Liver (tissue), 3 donors: ENCODE measurements around the gene ST6GALNAC3.

Source experiments
- FOXA1 ChIP-seq: IDR thresholded peaks from 2 replicates; pipeline ENCODE4 v1.6.1; 2016; ENCODE audit warnings: antibody characterized with exemption
- GABPA ChIP-seq, 2 donors: IDR thresholded peaks in 1 of 2; conservative IDR thresholded peaks in 1 of 2; 2 replicates each; pipeline ENCODE4 v1.6.1; 2016; ENCODE audit warnings: antibody characterized with exemption in 2 of 2, mild to moderate bottlenecking in 1 of 2, moderate library complexity in 1 of 2
- HNF4A ChIP-seq, 2 donors: conservative IDR thresholded peaks; 2 replicates each; pipeline ENCODE4 v1.6.1; 2016; ENCODE audit warnings: antibody characterized with exemption in 2 of 2, mild to moderate bottlenecking in 2 of 2
- JUND ChIP-seq, 2 donors: IDR thresholded peaks; 2 replicates each; pipeline ENCODE4 v1.6.1; 2016; ENCODE audit warnings: antibody characterized with exemption in 2 of 2
- RAD21 ChIP-seq, 2 donors: IDR thresholded peaks; 2 replicates each; pipeline ENCODE4 v1.6.1; 2016; ENCODE audit warnings: antibody characterized with exemption in 2 of 2, mild to moderate bottlenecking in 2 of 2
- RXRA ChIP-seq, 2 donors: IDR thresholded peaks; 2 replicates each; pipeline ENCODE4 v1.6.1; 2017 to 2018; ENCODE audit warnings: antibody characterized with exemption in 2 of 2, mild to moderate bottlenecking in 1 of 2
- TF ChIP-seq, protein P1 (sequence below): fragments of 150-350 bp; IDR thresholded peaks from 2 replicates; pipeline ENCODE4 v1.5.1; 2017; ENCODE audit warnings: improper control_type of control experiment, low read depth, low read length; ENCODE audit not compliant: missing input control
- TF ChIP-seq, protein P2 (sequence below): IDR thresholded peaks from 2 replicates; pipeline ENCODE4 v1.6.1; 2016; ENCODE audit warnings: antibody characterized with exemption
- TF ChIP-seq, protein P3 (sequence below): IDR thresholded peaks from 2 replicates; pipeline ENCODE4 v1.6.1; 2016; ENCODE audit warnings: antibody characterized with exemption, mild to moderate bottlenecking
- donor health status: healthy.
- donor health status: healthy.

DNA sequence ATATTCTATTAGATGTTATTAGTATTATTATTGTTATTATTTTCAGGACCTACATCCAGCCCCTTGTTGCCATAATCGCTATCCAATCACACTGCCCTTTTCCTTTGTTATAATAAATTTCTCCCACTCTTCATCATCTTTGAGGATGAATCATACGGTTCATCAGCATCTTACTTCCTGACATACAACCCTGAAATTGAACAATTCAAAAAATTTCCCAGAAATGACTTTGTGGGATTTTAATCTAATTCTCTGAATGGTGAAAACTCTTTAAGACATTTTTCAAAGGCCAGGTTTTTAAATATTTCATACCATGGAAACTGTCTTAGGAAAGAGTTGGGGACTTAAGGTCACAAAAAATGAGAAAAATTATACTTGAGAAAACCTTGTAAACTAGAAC lies 353.5 kb downstream of the ST6GALNAC3 start:
- TF ChIP-seq, protein P1, sequence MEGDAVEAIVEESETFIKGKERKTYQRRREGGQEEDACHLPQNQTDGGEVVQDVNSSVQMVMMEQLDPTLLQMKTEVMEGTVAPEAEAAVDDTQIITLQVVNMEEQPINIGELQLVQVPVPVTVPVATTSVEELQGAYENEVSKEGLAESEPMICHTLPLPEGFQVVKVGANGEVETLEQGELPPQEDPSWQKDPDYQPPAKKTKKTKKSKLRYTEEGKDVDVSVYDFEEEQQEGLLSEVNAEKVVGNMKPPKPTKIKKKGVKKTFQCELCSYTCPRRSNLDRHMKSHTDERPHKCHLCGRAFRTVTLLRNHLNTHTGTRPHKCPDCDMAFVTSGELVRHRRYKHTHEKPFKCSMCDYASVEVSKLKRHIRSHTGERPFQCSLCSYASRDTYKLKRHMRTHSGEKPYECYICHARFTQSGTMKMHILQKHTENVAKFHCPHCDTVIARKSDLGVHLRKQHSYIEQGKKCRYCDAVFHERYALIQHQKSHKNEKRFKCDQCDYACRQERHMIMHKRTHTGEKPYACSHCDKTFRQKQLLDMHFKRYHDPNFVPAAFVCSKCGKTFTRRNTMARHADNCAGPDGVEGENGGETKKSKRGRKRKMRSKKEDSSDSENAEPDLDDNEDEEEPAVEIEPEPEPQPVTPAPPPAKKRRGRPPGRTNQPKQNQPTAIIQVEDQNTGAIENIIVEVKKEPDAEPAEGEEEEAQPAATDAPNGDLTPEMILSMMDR, result no peak
- TF ChIP-seq RAD21 (IDR thresholded peaks at IDR 0.05) (no peak), FOXA1 (no peak), JUND (IDR thresholded peaks at IDR 0.05) (no peak), GABPA (IDR thresholded peaks at IDR 0.05 in 1 of 2, conservative IDR thresholded peaks at IDR 0.05 in 1 of 2) (no peak), HNF4A (conservative IDR thresholded peaks at IDR 0.05) (no peak), RXRA (IDR thresholded peaks at IDR 0.05) (no peak)
- TF ChIP-seq, protein P2, sequence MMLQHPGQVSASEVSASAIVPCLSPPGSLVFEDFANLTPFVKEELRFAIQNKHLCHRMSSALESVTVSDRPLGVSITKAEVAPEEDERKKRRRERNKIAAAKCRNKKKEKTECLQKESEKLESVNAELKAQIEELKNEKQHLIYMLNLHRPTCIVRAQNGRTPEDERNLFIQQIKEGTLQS, result no peak
- TF ChIP-seq, protein P3, sequence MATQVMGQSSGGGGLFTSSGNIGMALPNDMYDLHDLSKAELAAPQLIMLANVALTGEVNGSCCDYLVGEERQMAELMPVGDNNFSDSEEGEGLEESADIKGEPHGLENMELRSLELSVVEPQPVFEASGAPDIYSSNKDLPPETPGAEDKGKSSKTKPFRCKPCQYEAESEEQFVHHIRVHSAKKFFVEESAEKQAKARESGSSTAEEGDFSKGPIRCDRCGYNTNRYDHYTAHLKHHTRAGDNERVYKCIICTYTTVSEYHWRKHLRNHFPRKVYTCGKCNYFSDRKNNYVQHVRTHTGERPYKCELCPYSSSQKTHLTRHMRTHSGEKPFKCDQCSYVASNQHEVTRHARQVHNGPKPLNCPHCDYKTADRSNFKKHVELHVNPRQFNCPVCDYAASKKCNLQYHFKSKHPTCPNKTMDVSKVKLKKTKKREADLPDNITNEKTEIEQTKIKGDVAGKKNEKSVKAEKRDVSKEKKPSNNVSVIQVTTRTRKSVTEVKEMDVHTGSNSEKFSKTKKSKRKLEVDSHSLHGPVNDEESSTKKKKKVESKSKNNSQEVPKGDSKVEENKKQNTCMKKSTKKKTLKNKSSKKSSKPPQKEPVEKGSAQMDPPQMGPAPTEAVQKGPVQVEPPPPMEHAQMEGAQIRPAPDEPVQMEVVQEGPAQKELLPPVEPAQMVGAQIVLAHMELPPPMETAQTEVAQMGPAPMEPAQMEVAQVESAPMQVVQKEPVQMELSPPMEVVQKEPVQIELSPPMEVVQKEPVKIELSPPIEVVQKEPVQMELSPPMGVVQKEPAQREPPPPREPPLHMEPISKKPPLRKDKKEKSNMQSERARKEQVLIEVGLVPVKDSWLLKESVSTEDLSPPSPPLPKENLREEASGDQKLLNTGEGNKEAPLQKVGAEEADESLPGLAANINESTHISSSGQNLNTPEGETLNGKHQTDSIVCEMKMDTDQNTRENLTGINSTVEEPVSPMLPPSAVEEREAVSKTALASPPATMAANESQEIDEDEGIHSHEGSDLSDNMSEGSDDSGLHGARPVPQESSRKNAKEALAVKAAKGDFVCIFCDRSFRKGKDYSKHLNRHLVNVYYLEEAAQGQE, result no peak
